AG09309 (cell line): Measurements from ENCODE around the gene NOTCH3.

Experiments used
- DNase-seq: peaks from one replicate; pipeline ENCODE4 v3.0.0-alpha.2; 2010; ENCODE audit warnings: low read depth
- H3K4me3 ChIP-seq: 2 replicates; pipeline ENCODE4 v1.5.1; 2011; ENCODE audit warnings: mild to moderate bottlenecking, low read depth, low read length, moderate library complexity; ENCODE audit not compliant: control insufficient read depth
- CTCF ChIP-seq: IDR thresholded peaks from 2 replicates; pipeline ENCODE4 v1.5.1; 2011; ENCODE audit warnings: mild to moderate bottlenecking, low read depth, low read length, inconsistent platforms; ENCODE audit not compliant: insufficient read depth, control insufficient read depth; ENCODE audit errors: missing control alignments

The NOTCH3 gene

GRCh38 chr19:15136234-15136954 lies 64.4 kb downstream of the NOTCH3 start:
- DNase-seq: no peak
- TF ChIP-seq CTCF: no peak
- H3K4me3 ChIP-seq: no peak overlapping the region

- H3K4me3 ChIP-seq: no peak overlapping the region
- DNase-seq: no peak
- no peak for TF ChIP-seq CTCF
Measured at GRCh38 chr19:15129856-15130585, 70.8 kb downstream of the NOTCH3 start.

- no peak for DNase-seq
- no peak for TF ChIP-seq CTCF
- no peak overlapping the region for H3K4me3 ChIP-seq
Measured at GRCh38 chr19:15128162-15128770, 72.5 kb downstream of the NOTCH3 start.

GRCh38 chr19:15126131-15126910 lies 74.5 kb downstream of the NOTCH3 start:
- no peak for TF ChIP-seq CTCF
- peak overlapping the region; percentile 73 for H3K4me3 ChIP-seq
- DNase-seq: no peak

GRCh38 chr19:15125232-15126067 lies 75.3 kb downstream of the NOTCH3 start:
- H3K4me3 ChIP-seq: peak overlapping the region; percentile 73
- no peak for TF ChIP-seq CTCF
- peak; percentile 79 for DNase-seq
